Measurements from ENCODE around the gene DSE.

DNA sequence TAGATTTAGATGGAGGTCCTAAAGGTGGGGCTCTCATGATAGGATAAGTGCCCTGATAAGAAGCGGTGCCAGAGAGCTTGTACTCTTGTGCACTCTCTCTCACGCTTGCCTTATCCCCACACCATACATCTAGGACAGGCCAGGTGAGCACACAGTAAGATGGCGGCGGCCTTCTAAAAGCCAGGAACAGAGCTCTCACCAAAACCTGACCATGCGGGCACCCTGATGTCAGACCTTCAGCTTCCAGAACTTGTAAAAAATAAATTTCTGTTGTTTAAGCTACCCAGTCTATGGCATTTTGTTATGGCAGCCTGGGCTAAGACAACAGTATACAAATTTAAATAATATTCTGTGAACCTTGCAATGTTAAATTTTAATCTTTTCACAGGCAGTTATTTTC lies 49.6 kb downstream of the DSE start:
- no peak for TF ChIP-seq SP1 (IDR thresholded peaks at IDR 0.05; ENCODE audit: low read depth)
- no peak for TF ChIP-seq ZFX (IDR thresholded peaks at IDR 0.05)
